Measurements from ENCODE around the gene NIT1.
A peak's percentile ranks its signal among the peaks of the same experiment; 100 is the strongest.

Gene NIT1

GRCh38 chr1:161076410-161076809 lies 41.5 kb upstream of the NIT1 start:
- Histone ChIP-seq H3K4me1 (ENCODE audit: control insufficient read depth, insufficient read depth, low read length, unreplicated experiment) (peaks cover 9% of the 10 kb centered on the region), H3K36me3 (ENCODE audit: insufficient read depth, low read length) (no peaks in the 10 kb centered on the region), H3K27ac (ENCODE audit: low read depth, low read length) (no peak overlapping the region), H3K27me3 (ENCODE audit: insufficient read depth, low read length) (no peaks in the 10 kb centered on the region), H3K4me3 (ENCODE audit: low read depth, low read length) (no peak overlapping the region), H3K79me2 (ENCODE audit: control insufficient read depth, insufficient read depth, low read length, unreplicated experiment) (no peaks in the 10 kb centered on the region), H2AFZ (ENCODE audit: low read length, unreplicated experiment) (no peak overlapping the region)

DNA sequence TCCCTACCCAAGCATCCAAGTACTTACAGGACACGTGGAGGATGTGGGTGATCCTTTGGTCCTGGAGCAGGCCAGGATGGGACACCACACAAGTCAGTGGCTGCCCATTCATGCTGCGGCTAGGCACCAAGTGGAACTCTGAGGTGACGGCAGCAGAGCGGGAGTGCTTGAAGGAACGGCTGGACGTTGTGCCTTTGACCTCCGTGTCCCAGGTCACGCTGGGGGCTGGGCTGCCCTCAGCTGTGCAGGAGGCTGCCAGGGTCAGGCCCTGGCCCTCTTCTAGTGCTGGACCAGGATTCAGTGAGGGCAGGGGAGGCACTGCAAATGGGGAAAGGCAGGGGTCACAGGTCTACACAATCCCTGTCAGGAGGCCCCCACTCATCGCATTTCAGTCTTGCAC lies 40.5 kb upstream of the NIT1 start:
- no peaks in the 10 kb centered on the region for H3K36me3 ChIP-seq (ENCODE audit: insufficient read depth, low read length)
- H2AFZ ChIP-seq (ENCODE audit: low read length, unreplicated experiment): no peak overlapping the region
- H3K79me2 ChIP-seq (ENCODE audit: control insufficient read depth, insufficient read depth, low read length, unreplicated experiment): no peaks in the 10 kb centered on the region
- no peaks in the 10 kb centered on the region for H3K27me3 ChIP-seq (ENCODE audit: insufficient read depth, low read length)
- no peak overlapping the region for H3K4me3 ChIP-seq (ENCODE audit: low read depth, low read length)
- no peak overlapping the region for H3K27ac ChIP-seq (ENCODE audit: low read depth, low read length)
- H3K4me1 ChIP-seq (ENCODE audit: control insufficient read depth, insufficient read depth, low read length, unreplicated experiment): peaks cover 13% of the 10 kb centered on the region

GRCh38 chr1:161079436-161080110 lies 38.3 kb upstream of the NIT1 start:
- H3K79me2 ChIP-seq (ENCODE audit: control insufficient read depth, insufficient read depth, low read length, unreplicated experiment): no peaks in the 10 kb centered on the region
- peaks cover 34% of the 10 kb centered on the region for H3K4me1 ChIP-seq (ENCODE audit: control insufficient read depth, insufficient read depth, low read length, unreplicated experiment)
- H3K4me3 ChIP-seq (ENCODE audit: low read depth, low read length): no peak overlapping the region
- H2AFZ ChIP-seq (ENCODE audit: low read length, unreplicated experiment): no peak overlapping the region
- no peaks in the 10 kb centered on the region for H3K27me3 ChIP-seq (ENCODE audit: insufficient read depth, low read length)
- no peak overlapping the region for H3K27ac ChIP-seq (ENCODE audit: low read depth, low read length)
- H3K36me3 ChIP-seq (ENCODE audit: insufficient read depth, low read length): no peaks in the 10 kb centered on the region

GRCh38 chr1:161080441-161081405 lies 37.2 kb upstream of the NIT1 start:
- Histone ChIP-seq H3K4me1 (ENCODE audit: control insufficient read depth, insufficient read depth, low read length, unreplicated experiment) (peaks cover 42% of the 10 kb centered on the region), H2AFZ (ENCODE audit: low read length, unreplicated experiment) (no peak overlapping the region), H3K27me3 (ENCODE audit: insufficient read depth, low read length) (no peaks in the 10 kb centered on the region), H3K79me2 (ENCODE audit: control insufficient read depth, insufficient read depth, low read length, unreplicated experiment) (no peaks in the 10 kb centered on the region), H3K36me3 (ENCODE audit: insufficient read depth, low read length) (no peaks in the 10 kb centered on the region), H3K4me3 (ENCODE audit: low read depth, low read length) (no peak overlapping the region), H3K27ac (ENCODE audit: low read depth, low read length) (no peak overlapping the region)

- H3K4me3 ChIP-seq (ENCODE audit: low read depth, low read length): no peak overlapping the region
- H3K4me1 ChIP-seq (ENCODE audit: control insufficient read depth, insufficient read depth, low read length, unreplicated experiment): peaks cover 42% of the 10 kb centered on the region
- H3K27ac ChIP-seq (ENCODE audit: low read depth, low read length): no peak overlapping the region
- H3K79me2 ChIP-seq (ENCODE audit: control insufficient read depth, insufficient read depth, low read length, unreplicated experiment): no peaks in the 10 kb centered on the region
- no peaks in the 10 kb centered on the region for H3K27me3 ChIP-seq (ENCODE audit: insufficient read depth, low read length)
- H2AFZ ChIP-seq (ENCODE audit: low read length, unreplicated experiment): no peak overlapping the region
- H3K36me3 ChIP-seq (ENCODE audit: insufficient read depth, low read length): no peaks in the 10 kb centered on the region
These were observed 36.4 kb upstream of the NIT1 start for GRCh38 chr1:161081519-161081918.

- Histone ChIP-seq H3K27ac (ENCODE audit: low read depth, low read length) (peak overlapping the region; percentile 64; the same call in 1 of the 2 replicates), H3K4me3 (ENCODE audit: low read depth, low read length) (no peak overlapping the region), H2AFZ (ENCODE audit: low read length, unreplicated experiment) (no peak overlapping the region), H3K79me2 (ENCODE audit: control insufficient read depth, insufficient read depth, low read length, unreplicated experiment) (no peaks in the 10 kb centered on the region), H3K4me1 (ENCODE audit: control insufficient read depth, insufficient read depth, low read length, unreplicated experiment) (peaks cover 42% of the 10 kb centered on the region), H3K27me3 (ENCODE audit: insufficient read depth, low read length) (no peaks in the 10 kb centered on the region), H3K36me3 (ENCODE audit: insufficient read depth, low read length) (no peaks in the 10 kb centered on the region)
These were observed 35.4 kb upstream of the NIT1 start for GRCh38 chr1:161082483-161082882.

DNA sequence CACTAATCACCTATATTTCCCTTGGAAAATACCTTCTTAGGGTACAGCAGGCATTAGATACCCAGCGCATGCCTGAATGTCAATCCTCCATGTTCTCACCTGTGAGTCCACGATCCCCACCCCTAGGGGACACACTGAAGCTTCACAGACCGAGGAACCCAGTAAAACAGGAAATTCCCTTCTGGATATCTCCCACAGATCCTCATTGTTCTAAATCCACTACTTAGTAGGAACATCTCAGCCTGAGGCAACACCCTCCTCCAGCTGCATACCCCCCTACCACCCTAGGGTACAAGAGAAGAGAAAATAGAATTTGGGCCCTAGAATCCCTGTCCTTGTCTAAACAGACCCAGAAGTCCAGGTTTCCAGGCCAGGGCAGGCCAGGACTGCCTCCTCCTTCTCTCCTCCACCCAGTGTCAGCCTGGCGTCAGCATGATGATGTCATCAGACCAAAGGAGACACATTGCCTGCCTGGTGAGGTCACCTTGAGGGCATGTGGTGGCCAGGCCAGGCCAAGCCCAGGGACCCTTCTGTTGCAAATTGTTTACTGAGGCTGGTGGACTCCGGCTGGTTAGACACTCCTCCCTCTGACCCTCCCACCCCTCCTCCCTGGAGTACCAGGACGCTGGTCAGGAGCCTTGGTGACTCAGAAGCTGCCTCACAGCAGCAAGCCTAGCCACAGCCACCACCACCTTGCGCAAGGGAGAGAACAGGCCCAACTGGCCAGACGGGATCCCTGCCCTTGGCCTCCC lies 34.7 kb upstream of the NIT1 start:
- Histone ChIP-seq H3K79me2 (ENCODE audit: control insufficient read depth, insufficient read depth, low read length, unreplicated experiment) (no peaks in the 10 kb centered on the region), H2AFZ (ENCODE audit: low read length, unreplicated experiment) (peak overlapping the region; percentile 40), H3K27me3 (ENCODE audit: insufficient read depth, low read length) (no peaks in the 10 kb centered on the region), H3K27ac (ENCODE audit: low read depth, low read length) (peak overlapping the region; percentile 64), H3K4me1 (ENCODE audit: control insufficient read depth, insufficient read depth, low read length, unreplicated experiment) (peaks cover 42% of the 10 kb centered on the region), H3K4me3 (ENCODE audit: low read depth, low read length) (no peak overlapping the region), H3K36me3 (ENCODE audit: insufficient read depth, low read length) (no peaks in the 10 kb centered on the region)

DNA sequence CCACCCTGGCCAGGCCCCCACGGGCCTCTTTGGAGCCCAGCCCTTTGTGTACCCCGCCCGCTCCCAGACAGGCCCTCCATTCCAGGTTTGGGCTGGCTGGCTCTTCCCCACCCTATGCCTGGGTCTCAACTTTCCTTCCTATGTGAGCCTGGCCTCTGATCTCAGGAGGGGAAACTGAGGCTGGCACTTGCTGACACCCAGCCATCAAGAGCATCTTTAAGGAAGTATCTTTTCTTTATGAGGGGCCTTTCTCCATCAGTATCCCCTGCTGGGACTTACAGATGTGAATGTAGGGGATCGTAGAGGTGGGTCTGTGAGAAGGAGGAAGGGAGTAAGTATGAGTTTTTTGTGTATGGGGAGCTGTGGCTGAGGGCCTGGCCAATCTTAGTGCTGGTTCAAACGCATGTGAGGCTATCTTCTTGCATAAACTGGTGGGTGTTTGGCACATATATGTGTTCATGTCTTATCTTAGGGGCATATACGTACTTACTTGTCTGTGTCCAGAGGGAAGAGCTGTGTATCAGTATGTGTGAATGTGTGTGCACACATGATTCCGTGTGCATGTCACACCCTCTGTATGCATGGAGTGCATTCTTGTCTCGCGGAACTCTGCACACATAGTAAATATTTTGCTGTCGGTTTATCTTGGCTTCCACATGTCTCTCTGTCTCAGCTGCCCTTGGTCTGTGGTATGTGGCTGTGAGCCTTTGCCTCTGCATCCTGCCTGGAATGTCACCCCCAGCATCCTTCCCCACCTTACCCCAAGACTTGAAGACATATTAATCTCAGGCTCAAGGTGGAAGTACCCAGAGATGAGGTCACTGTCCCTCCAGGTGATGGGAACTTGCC lies 33.9 kb upstream of the NIT1 start:
- Histone ChIP-seq H3K79me2 (ENCODE audit: control insufficient read depth, insufficient read depth, low read length, unreplicated experiment) (no peaks in the 10 kb centered on the region), H3K4me3 (ENCODE audit: low read depth, low read length) (no peak overlapping the region), H3K27me3 (ENCODE audit: insufficient read depth, low read length) (no peaks in the 10 kb centered on the region), H3K4me1 (ENCODE audit: control insufficient read depth, insufficient read depth, low read length, unreplicated experiment) (peaks cover 49% of the 10 kb centered on the region), H3K27ac (ENCODE audit: low read depth, low read length) (0 out of 2 replicates have a peak overlapping the region, but pooled peaks have one; percentile 17), H3K36me3 (ENCODE audit: insufficient read depth, low read length) (no peaks in the 10 kb centered on the region), H2AFZ (ENCODE audit: low read length, unreplicated experiment) (no peak overlapping the region)

GRCh38 chr1:161084597-161084988 lies 33.3 kb upstream of the NIT1 start:
- Histone ChIP-seq H3K79me2 (ENCODE audit: control insufficient read depth, insufficient read depth, low read length, unreplicated experiment) (no peaks in the 10 kb centered on the region), H3K36me3 (ENCODE audit: insufficient read depth, low read length) (no peaks in the 10 kb centered on the region), H2AFZ (ENCODE audit: low read length, unreplicated experiment) (no peak overlapping the region), H3K4me3 (ENCODE audit: low read depth, low read length) (no peak overlapping the region), H3K27ac (ENCODE audit: low read depth, low read length) (no peak overlapping the region), H3K4me1 (ENCODE audit: control insufficient read depth, insufficient read depth, low read length, unreplicated experiment) (peaks cover 49% of the 10 kb centered on the region), H3K27me3 (ENCODE audit: insufficient read depth, low read length) (no peaks in the 10 kb centered on the region)

DNA sequence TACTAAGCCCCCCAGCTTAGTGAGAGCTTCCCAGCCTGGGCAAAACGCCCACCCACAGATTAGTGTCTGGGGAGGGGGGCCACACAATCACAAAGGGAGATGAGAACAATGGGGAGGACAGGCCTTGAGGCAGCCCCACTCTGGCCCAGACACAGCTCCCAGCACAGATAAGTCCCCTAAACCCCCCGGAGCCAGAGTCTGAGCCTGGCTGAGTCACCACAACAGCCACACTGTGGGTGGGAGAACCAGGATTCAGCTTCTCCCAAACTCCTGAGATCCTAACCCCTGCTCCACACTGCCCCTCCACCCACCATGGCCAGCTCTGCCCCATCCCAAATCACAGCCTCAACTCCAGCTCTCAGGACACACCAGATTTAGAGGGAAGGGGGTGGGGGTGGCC lies 32.7 kb upstream of the NIT1 start:
- Histone ChIP-seq H3K4me3 (ENCODE audit: low read depth, low read length) (no peak overlapping the region), H3K27ac (ENCODE audit: low read depth, low read length) (no peak overlapping the region), H3K4me1 (ENCODE audit: control insufficient read depth, insufficient read depth, low read length, unreplicated experiment) (peaks cover 49% of the 10 kb centered on the region), H3K27me3 (ENCODE audit: insufficient read depth, low read length) (no peaks in the 10 kb centered on the region), H3K79me2 (ENCODE audit: control insufficient read depth, insufficient read depth, low read length, unreplicated experiment) (no peaks in the 10 kb centered on the region), H2AFZ (ENCODE audit: low read length, unreplicated experiment) (no peak overlapping the region), H3K36me3 (ENCODE audit: insufficient read depth, low read length) (no peaks in the 10 kb centered on the region)
